Nephron (organoid): ENCODE data around the gene CDC6.

Source experiments
- H3K27ac Mint-ChIP-seq, 3 experiments: 2 replicates each; pipeline ENCODE4 v1.8.0; 2020; ENCODE audit warnings: mixed read lengths in 3 of 3, mild to moderate bottlenecking in 2 of 3, moderate library complexity in 1 of 3
- H3K27me3 Mint-ChIP-seq: 2 replicates; pipeline ENCODE4 v1.8.0; 2021; ENCODE audit warnings: low read depth, mild to moderate bottlenecking, moderate library complexity, mixed read lengths
- H3K36me3 Mint-ChIP-seq: 2 replicates; pipeline ENCODE4 v1.8.0; 2020; ENCODE audit warnings: low read depth, mixed read lengths
- H3K4me1 Mint-ChIP-seq: 2 replicates; pipeline ENCODE4 v1.8.0; 2020; ENCODE audit warnings: mixed read lengths
- H3K4me3 Mint-ChIP-seq, 3 experiments: 2 replicates each; pipeline ENCODE4 v1.8.0; 2020; ENCODE audit warnings: mild to moderate bottlenecking in 3 of 3, mixed read lengths in 3 of 3, moderate library complexity in 2 of 3
- H3K9me3 Mint-ChIP-seq: 2 replicates; pipeline ENCODE4 v1.8.0; 2020; ENCODE audit warnings: mixed read lengths
- CTCF ChIP-seq, 3 experiments: fragments of 200-600 bp; sonication (generic); IDR thresholded peaks; one replicate each; pipeline ENCODE4 v1.5.0; 2021; ENCODE audit warnings: antibody characterized with exemption in 3 of 3; ENCODE audit not compliant: unreplicated experiment in 3 of 3

CDC6 gene

GRCh38 chr17:40352779-40353394 is 65.2 kb downstream of the CDC6 start:
- peaks cover 4% of the 10 kb centered on the region for H3K27me3 Mint-ChIP-seq
- TF ChIP-seq CTCF (IDR thresholded peaks at IDR 0.05; ENCODE audit: unreplicated experiment in 3 of 3): no peak

More at GRCh38 chr17:40352779-40353394, 65.2 kb downstream of the CDC6 start:
- Mint-ChIP-seq H3K9me3 (no peaks in the 10 kb centered on the region), H3K4me1 (peaks cover 79% of the 10 kb centered on the region), H3K27ac (peak overlapping the region; percentile 70 to 95 (median 95)), H3K4me3 (peak overlapping the region; percentile 18 to 63 (median 18)), H3K36me3 (peaks cover 44% of the 10 kb centered on the region)
